Stimulated activated naive CD8-positive, alpha-beta T cell treated with anti-CD3 and anti-CD28 coated beads, Interleukin-15, Interleukin-2, amounts not matched to agents 100 U/mL and 50 U/mL, for 24 hours (primary cell): ENCODE results near the gene PIGL.
A peak's percentile ranks its signal among the peaks of the same experiment; 100 is the strongest.
"Not testable (repeated sequence)": the region's sequence is repeated elsewhere in the genome, so short reads cannot be mapped to it uniquely, and the experiment has no call there.

ENCODE experiments used
- ATAC-seq: fragments of 150-1000 bp; cut with Tn5 transposase; one replicate; pipeline ENCODE4 v1.10.0; 2021
- DNase-seq: peaks from one replicate; pipeline ENCODE4 v3.0.0; 2021

PIGL gene

GRCh38 chr17:16312061-16312460, 95.1 kb downstream of the PIGL start:
- ATAC-seq, DNase-seq: not testable (repeated sequence)

GRCh38 chr17:16313139-16314090, 96.4 kb downstream of the PIGL start:
- no peak for ATAC-seq
- no peak for DNase-seq

GRCh38 chr17:16314189-16314588, 97.2 kb downstream of the PIGL start:
- no peak for DNase-seq

GRCh38 chr17:16314859-16315258, 97.8 kb downstream of the PIGL start:
- DNase-seq (no peak), ATAC-seq (no peak)

More at GRCh38 chr17:16314189-16314588, 97.2 kb downstream of the PIGL start:
- no peak for ATAC-seq

GRCh38 chr17:16319969-16320368, 103.0 kb downstream of the PIGL start:
- ATAC-seq (no peak), DNase-seq (no peak)

GRCh38 chr17:16322636-16323035, 105.6 kb downstream of the PIGL start:
- DNase-seq (no peak), ATAC-seq (no peak)

GRCh38 chr17:16325964-16326363, 109.0 kb downstream of the PIGL start:
- ATAC-seq (no peak), DNase-seq (no peak)

GRCh38 chr17:16327018-16327417, 110.0 kb downstream of the PIGL start:
- no peak for DNase-seq
- ATAC-seq = no peak

- ATAC-seq = no peak
- DNase-seq = no peak
Measured at GRCh38 chr17:16328997-16329396, 112.0 kb downstream of the PIGL start.

GRCh38 chr17:16329519-16330271, 112.7 kb downstream of the PIGL start:
- DNase-seq (no peak), ATAC-seq (no peak)

GRCh38 chr17:16338391-16338790, 121.4 kb downstream of the PIGL start:
- ATAC-seq (no peak), DNase-seq (no peak)

- no peak for ATAC-seq
- no peak for DNase-seq
Measured at GRCh38 chr17:16339402-16339801, 122.4 kb downstream of the PIGL start.

GRCh38 chr17:16339959-16340358, 122.9 kb downstream of the PIGL start:
- DNase-seq (no peak), ATAC-seq (no peak)

- no peak for ATAC-seq
- DNase-seq = no peak
Measured at GRCh38 chr17:16342979-16343378, 126.0 kb downstream of the PIGL start.

GRCh38 chr17:16343569-16343968, 126.6 kb downstream of the PIGL start:
- no peak for ATAC-seq
- DNase-seq = no peak

- ATAC-seq (no peak), DNase-seq (no peak)
Measured at GRCh38 chr17:16345565-16345964, 128.6 kb downstream of the PIGL start.

- ATAC-seq = no peak
- DNase-seq = no peak
Measured at GRCh38 chr17:16346721-16347271, 129.8 kb downstream of the PIGL start.

GRCh38 chr17:16348586-16348985, 131.6 kb downstream of the PIGL start:
- DNase-seq = no peak
- no peak for ATAC-seq

GRCh38 chr17:16349431-16349830, 132.4 kb downstream of the PIGL start:
- DNase-seq = peak; percentile 12
- ATAC-seq = no peak

- ATAC-seq = no peak
- DNase-seq = no peak
Measured at GRCh38 chr17:16351831-16352230, 134.8 kb downstream of the PIGL start.

GRCh38 chr17:16352303-16352666, 135.3 kb downstream of the PIGL start:
- ATAC-seq = no peak
- DNase-seq = peak; percentile 60

GRCh38 chr17:16352667-16353316, 135.8 kb downstream of the PIGL start:
- DNase-seq (peak; percentile 53), ATAC-seq (peak; percentile 30)
